Measurements from ENCODE around the gene PCDHGC4. TPM values are rescaled to one million over a fixed set of nuclear protein-coding genes. Genes with fewer than 3 reads are reported as not detected.

The PCDHGC4 gene
- total and polyA plus RNA-seq, 2 of the 8 experiments (the other 6 are each of a cell fraction or from before 2014, with no cell fraction given), result 2.1 to 2.4 TPM

GRCh38 chr5:141437221-141437620, 47.6 kb upstream of the PCDHGC4 start (continued):
- TF ChIP-seq CHD7 (IDR thresholded peaks at IDR 0.05; ENCODE audit: insufficient replicate concordance, low read length) (no peak), POLR2AphosphoS5 (IDR thresholded peaks at IDR 0.05; ENCODE audit: low read depth, low read length) (no peak), GABPA (IDR thresholded peaks at IDR 0.05; ENCODE audit: borderline replicate concordance, insufficient read depth, low read length) (no peak), SIRT6 (IDR thresholded peaks at IDR 0.05; ENCODE audit: low read length) (no peak), SP2 (IDR thresholded peaks at IDR 0.05; ENCODE audit: low read length) (no peak), CBX5 (IDR thresholded peaks at IDR 0.05; ENCODE audit: low read depth, low read length) (no peak), USF2 (IDR thresholded peaks at IDR 0.05; ENCODE audit: low read length) (no peak), KDM1A (IDR thresholded peaks at IDR 0.05; ENCODE audit: borderline replicate concordance, low read length) (no peak)
